ENCODE results near the gene LGR5.
A peak's percentile ranks its signal among the peaks of the same experiment; 100 is the strongest.

LGR5 gene

GRCh38 chr12:71439613-71440344 is at the start of gene LGR5:
TSS of gene LGR5 (plus strand) at chr12:71439798. CDS start at chr12:71440081, 283 bp downstream.
- peaks cover 33 to 41% (median 39%) of the 10 kb centered on the region in 11 experiments for H3K9me3 ChIP-seq (replicated peaks in 1 of 11)
- H3K27me3 ChIP-seq: peaks cover 63 to 73% (median 67%) of the 10 kb centered on the region in 11 experiments
- H3K36me3 ChIP-seq: peaks cover 0 to 5% (median 0%) of the 10 kb centered on the region in 11 experiments; a peak in 2 of 22 replicates
- H3K4me2 ChIP-seq: peak within 1 kb of the TSS; percentile 92 to 100 (median 99)
- no peak for TF ChIP-seq Cebpa-rat (IDR thresholded peaks at IDR 0.05)
- H3K4me3 ChIP-seq: peak within 1 kb of the TSS; percentile 54 to 73 (median 63)
- H3K9ac ChIP-seq: peak within 1 kb of the TSS in 7 of 11 experiments; percentile 23 to 53 (median 38); a peak in 13 of 22 replicates
- peaks cover 0 to 29% (median 17%) of the 10 kb centered on the region in 11 experiments; a peak in 14 of 22 replicates for H4K20me1 ChIP-seq
- peaks cover 19 to 31% (median 26%) of the 10 kb centered on the region in 10 experiments for H3K4me1 ChIP-seq
- no peak within 1 kb of the TSS for H3K27ac ChIP-seq

GRCh38 chr12:71392521-71393145 is 47.0 kb upstream of the LGR5 start:
- H4K20me1 ChIP-seq: no peaks in the 10 kb centered on the region
- H3K4me3 ChIP-seq: no peak overlapping the region
- TF ChIP-seq Cebpa-rat (IDR thresholded peaks at IDR 0.05): no peak
- no peaks in the 10 kb centered on the region for H3K36me3 ChIP-seq
- no peaks in the 10 kb centered on the region; a peak in 1 of 22 replicates for H3K9me3 ChIP-seq (replicated peaks in 1 of 11)
- no peaks in the 10 kb centered on the region for H3K27me3 ChIP-seq
- no peak overlapping the region for H3K9ac ChIP-seq
- H3K4me1 ChIP-seq: no peaks in the 10 kb centered on the region
- no peak overlapping the region for H3K4me2 ChIP-seq
- H3K27ac ChIP-seq: no peak overlapping the region

- no peak overlapping the region for H3K27ac ChIP-seq
- H3K9me3 ChIP-seq (replicated peaks in 1 of 11): no peaks in the 10 kb centered on the region; a peak in 1 of 22 replicates
- TF ChIP-seq Cebpa-rat (IDR thresholded peaks at IDR 0.05): no peak
- H3K9ac ChIP-seq: no peak overlapping the region
- H3K27me3 ChIP-seq: no peaks in the 10 kb centered on the region
- H3K4me2 ChIP-seq: no peak overlapping the region
- no peaks in the 10 kb centered on the region for H4K20me1 ChIP-seq
- H3K4me1 ChIP-seq: no peaks in the 10 kb centered on the region
- H3K4me3 ChIP-seq: no peak overlapping the region
- no peaks in the 10 kb centered on the region for H3K36me3 ChIP-seq
These were observed 46.0 kb upstream of the LGR5 start for GRCh38 chr12:71393625-71394024.

- no peak overlapping the region for H3K27ac ChIP-seq
- no peaks in the 10 kb centered on the region for H3K4me1 ChIP-seq
- no peaks in the 10 kb centered on the region for H3K9me3 ChIP-seq (replicated peaks in 1 of 11)
- no peaks in the 10 kb centered on the region for H4K20me1 ChIP-seq
- no peak overlapping the region for H3K4me3 ChIP-seq
- H3K27me3 ChIP-seq: no peaks in the 10 kb centered on the region
- no peak overlapping the region for H3K9ac ChIP-seq
- H3K4me2 ChIP-seq: no peak overlapping the region
- H3K36me3 ChIP-seq: no peaks in the 10 kb centered on the region
- no peak for TF ChIP-seq Cebpa-rat (IDR thresholded peaks at IDR 0.05)
These were observed 42.1 kb upstream of the LGR5 start for GRCh38 chr12:71397433-71397954.

- H3K9me3 ChIP-seq (replicated peaks in 1 of 11): peaks cover under 1 to 10% (median 5%) of the 10 kb centered on the region in 11 experiments; a peak in 10 of 22 replicates
- no peak overlapping the region for H3K27ac ChIP-seq
- TF ChIP-seq Cebpa-rat (IDR thresholded peaks at IDR 0.05): no peak
These were observed 40.4 kb upstream of the LGR5 start for GRCh38 chr12:71399197-71399596.

GRCh38 chr12:71400481-71400880 is 39.1 kb upstream of the LGR5 start:
- Histone ChIP-seq H4K20me1 (no peaks in the 10 kb centered on the region), H3K27me3 (no peaks in the 10 kb centered on the region), H3K4me1 (no peaks in the 10 kb centered on the region), H3K4me2 (no peak overlapping the region), H3K9ac (no peak overlapping the region), H3K36me3 (no peaks in the 10 kb centered on the region), H3K9me3 (replicated peaks in 1 of 11) (peaks cover 5 to 14% (median 7%) of the 10 kb centered on the region in 11 experiments; a peak in 11 of 22 replicates), H3K4me3 (no peak overlapping the region), H3K27ac (no peak overlapping the region)
- no peak for TF ChIP-seq Cebpa-rat (IDR thresholded peaks at IDR 0.05)

More at GRCh38 chr12:71399197-71399596, 40.4 kb upstream of the LGR5 start:
- Histone ChIP-seq H3K36me3 (no peaks in the 10 kb centered on the region), H4K20me1 (no peaks in the 10 kb centered on the region), H3K9ac (no peak overlapping the region), H3K4me2 (no peak overlapping the region), H3K4me3 (no peak overlapping the region), H3K4me1 (no peaks in the 10 kb centered on the region), H3K27me3 (no peaks in the 10 kb centered on the region)

- H3K36me3 ChIP-seq: no peaks in the 10 kb centered on the region
- H4K20me1 ChIP-seq: no peaks in the 10 kb centered on the region
- no peak overlapping the region for H3K27ac ChIP-seq
- H3K27me3 ChIP-seq: no peaks in the 10 kb centered on the region
- H3K9ac ChIP-seq: no peak overlapping the region
- peaks cover 17 to 30% (median 22%) of the 10 kb centered on the region in 11 experiments; a peak in 21 of 22 replicates for H3K9me3 ChIP-seq (replicated peaks in 1 of 11)
- no peak overlapping the region for H3K4me3 ChIP-seq
- TF ChIP-seq Cebpa-rat (IDR thresholded peaks at IDR 0.05): no peak
- H3K4me1 ChIP-seq: no peaks in the 10 kb centered on the region
- H3K4me2 ChIP-seq: no peak overlapping the region
These were observed 33.7 kb upstream of the LGR5 start for GRCh38 chr12:71405884-71406283.

- Histone ChIP-seq H3K9ac (no peak overlapping the region), H3K36me3 (no peaks in the 10 kb centered on the region), H3K4me1 (no peaks in the 10 kb centered on the region), H3K9me3 (replicated peaks in 1 of 11) (peaks cover 23 to 47% (median 33%) of the 10 kb centered on the region in 11 experiments), H3K27ac (no peak overlapping the region), H4K20me1 (no peaks in the 10 kb centered on the region), H3K27me3 (no peaks in the 10 kb centered on the region), H3K4me3 (no peak overlapping the region), H3K4me2 (no peak overlapping the region)
- TF ChIP-seq Cebpa-rat (IDR thresholded peaks at IDR 0.05): no peak
These were observed 31.9 kb upstream of the LGR5 start for GRCh38 chr12:71407732-71408131.

- Histone ChIP-seq H3K36me3 (no peaks in the 10 kb centered on the region), H3K4me2 (no peak overlapping the region), H3K4me3 (no peak overlapping the region), H3K27me3 (no peaks in the 10 kb centered on the region), H3K4me1 (no peaks in the 10 kb centered on the region), H3K27ac (no peak overlapping the region), H4K20me1 (no peaks in the 10 kb centered on the region), H3K9me3 (replicated peaks in 1 of 11) (peaks cover 27 to 46% (median 36%) of the 10 kb centered on the region in 11 experiments; a peak in 21 of 22 replicates), H3K9ac (no peak overlapping the region)
- no peak for TF ChIP-seq Cebpa-rat (IDR thresholded peaks at IDR 0.05)
These were observed 28.8 kb upstream of the LGR5 start for GRCh38 chr12:71410844-71411243.
